DOHH2 (cell line): ENCODE measurements around the gene NAALADL2.
"Not testable (repeated sequence)": the region's sequence is repeated elsewhere in the genome, so short reads cannot be mapped to it uniquely, and the experiment has no call there.

Experiments
- CTCF ChIP-seq: fragments of 200-600 bp; sonication (generic); IDR thresholded peaks from one replicate; pipeline ENCODE4 v1.5.1; 2014; ENCODE audit warnings: antibody characterized with exemption, mild to moderate bottlenecking, low read depth, low read length; ENCODE audit not compliant: poor library complexity, severe bottlenecking
- EZH2phosphoT487 ChIP-seq: fragments of 200-600 bp; sonication (generic); IDR thresholded peaks from 2 replicates; pipeline ENCODE4 v1.6.1; 2017; ENCODE audit warnings: borderline replicate concordance, mild to moderate bottlenecking, antibody characterized with exemption, low read length, moderate library complexity, mixed read lengths

DNA sequence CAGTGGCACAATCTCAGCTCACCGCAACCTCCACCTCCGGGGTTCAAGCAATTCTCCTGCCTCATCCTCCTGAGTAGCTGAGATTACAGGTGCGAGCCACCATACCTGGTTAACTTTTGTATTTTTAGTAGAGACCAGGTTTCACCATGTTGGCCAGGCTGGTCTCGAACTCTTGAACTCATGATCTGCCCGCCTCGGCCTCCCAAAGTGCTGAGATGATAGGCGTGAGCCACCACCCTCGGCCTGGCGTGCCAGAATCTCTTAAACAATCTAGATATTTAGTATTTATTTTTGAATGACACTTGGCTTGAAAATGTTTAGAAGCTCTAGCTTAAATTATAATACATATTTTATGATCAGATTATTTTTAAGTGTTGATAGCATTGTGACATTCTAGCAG, 755.0 kb downstream of the NAALADL2 start:
- TF ChIP-seq CTCF, EZH2phosphoT487: not testable (repeated sequence)
